ENCODE measurements around the gene SH3PXD2A. TPM values are rescaled to one million over a fixed set of nuclear protein-coding genes. Genes with fewer than 3 reads are reported as not detected.

The SH3PXD2A gene
- total and polyA plus RNA-seq, 8 donors, result 3.9 to 16.4 (median 8.0) TPM

- H3K27me3 ChIP-seq, result no peaks in the 10 kb centered on the region
- FAIRE-seq, result no peak
- H3K4me1 ChIP-seq, result no peaks in the 10 kb centered on the region
- H3K36me3 ChIP-seq, result no peaks in the 10 kb centered on the region
- H3K4me3 ChIP-seq, result no peak overlapping the region
- no peak overlapping the region for H3K27ac ChIP-seq
- no peak for DNase-seq
- WGBS, 2 donors, result 82 to 88% methylated on average over 6 of the region's 6 CpGs
- intact Hi-C loops (cut with DNase I), result no loop called here
- ATAC-seq, result no peak
- no peaks in the 10 kb centered on the region for H3K9me3 ChIP-seq
- TF ChIP-seq CTCF (IDR thresholded peaks at IDR 0.05), result no peak
Observed at GRCh38 chr10:103748020-103748419, 107.4 kb downstream of the SH3PXD2A start.

- H3K9me3 ChIP-seq, result no peaks in the 10 kb centered on the region
- no peak for FAIRE-seq
- no peak for TF ChIP-seq CTCF (IDR thresholded peaks at IDR 0.05)
- no peaks in the 10 kb centered on the region for H3K27me3 ChIP-seq
- no peak overlapping the region for H3K27ac ChIP-seq
- no peak for DNase-seq
- intact Hi-C loops (cut with DNase I), result no loop called here
- no peak overlapping the region for H3K4me3 ChIP-seq
- ATAC-seq, result no peak
- H3K4me1 ChIP-seq, result no peaks in the 10 kb centered on the region
- H3K36me3 ChIP-seq, result no peaks in the 10 kb centered on the region
- WGBS, 2 donors, result 77 to 82% methylated on average over 14 of the region's 14 CpGs
Observed at GRCh38 chr10:103747193-103747865, 108.0 kb downstream of the SH3PXD2A start.

- TF ChIP-seq CTCF (IDR thresholded peaks at IDR 0.05), result no peak
- no peaks in the 10 kb centered on the region for H3K4me1 ChIP-seq
- WGBS, 2 donors, result 88 to 91% methylated on average over 9 of the region's 9 CpGs
Observed at GRCh38 chr10:103746598-103746997, 108.8 kb downstream of the SH3PXD2A start.

GRCh38 chr10:103745341-103746247, 109.8 kb downstream of the SH3PXD2A start:
- no peak overlapping the region for H3K27ac ChIP-seq
- ATAC-seq, result peak in 2 of 4 donors; percentile 26 to 43
- 82 to 90% methylated on average over 17 of the region's 17 CpGs for WGBS, 2 donors
- DNase-seq, result no peak
- no peak overlapping the region for H3K4me3 ChIP-seq
- TF ChIP-seq CTCF (IDR thresholded peaks at IDR 0.05), result no peak
- no peak for FAIRE-seq
- intact Hi-C loops (cut with DNase I), result no loop called here
- no peaks in the 10 kb centered on the region for H3K27me3 ChIP-seq
- H3K4me1 ChIP-seq, result no peaks in the 10 kb centered on the region
- no peaks in the 10 kb centered on the region for H3K36me3 ChIP-seq
- H3K9me3 ChIP-seq, result no peaks in the 10 kb centered on the region

More at GRCh38 chr10:103746598-103746997, 108.8 kb downstream of the SH3PXD2A start:
- H3K4me3 ChIP-seq, result no peak overlapping the region
- H3K9me3 ChIP-seq, result no peaks in the 10 kb centered on the region
- no peak for FAIRE-seq
- no peak overlapping the region for H3K27ac ChIP-seq
- intact Hi-C loops (cut with DNase I), result no loop called here
- no peaks in the 10 kb centered on the region for H3K27me3 ChIP-seq
- no peaks in the 10 kb centered on the region for H3K36me3 ChIP-seq
- no peak for DNase-seq
- ATAC-seq, result no peak

Data from pancreas (tissue), 10 donors.